GM12878 (cell line): Measurements from ENCODE around the gene IL36G. TPM values are rescaled to one million over a fixed set of nuclear protein-coding genes. Genes with fewer than 3 reads are reported as not detected.

Experiments
- ATAC-seq: fragments of 200-7000 bp; cut with Tn5 transposase; 3 replicates; pipeline ENCODE4 v1.9.1; 2020; ENCODE audit warnings: mild to moderate bottlenecking, moderate library complexity
- BruUV-seq: library from RNA; stranded (reverse); fragments of 400-500 nt; replicated peaks from 2 replicates; lab custom pipeline; 2021; lab: Mats Ljungman, UMichigan
- CTCF ChIA-PET: fragments of 300-600 bp; sonication (Branson Sonifier 250); formaldehyde crosslinking; extraction: SDS; loops from one replicate; lab custom pipeline; 2021; ENCODE audit warnings: inconsistent platforms; lab: Yijun Ruan, JAX
- POLR2A ChIA-PET: fragments of 350-600 bp; formaldehyde crosslinking; extraction: SDS; loops from one replicate; lab custom pipeline; 2021; ENCODE audit warnings: inconsistent platforms; lab: Charles Lee
- RAD21 ChIA-PET: fragments of 300-600 bp; sonication (Branson Sonifier 250); formaldehyde crosslinking; loops from one replicate; lab custom pipeline; 2023; ENCODE audit warnings: antibody characterized with exemption; ENCODE audit not compliant: unreplicated experiment; lab: Charles Lee
- SMC1A ChIA-PET: fragments of 300-600 bp; sonication (Branson Sonifier 250); formaldehyde crosslinking; loops from one replicate; lab custom pipeline; 2023; ENCODE audit not compliant: unreplicated experiment, uncharacterized antibody; lab: Charles Lee
- DNase-seq: peaks from one replicate; pipeline ENCODE4 v3.0.0-alpha.2; 2011; ENCODE audit warnings: low read depth, low spot score
- FAIRE-seq: peaks from 3 replicates; lab custom pipeline; 2011; peaks lifted over from hg19 to GRCh38; lab: Jason Lieb, UNC
- H2AFZ ChIP-seq: 2 replicates; pipeline ENCODE4 v1.6.0; 2011; ENCODE audit warnings: low read depth, low read length, control low read depth; ENCODE audit not compliant: control insufficient read depth
- H3K27ac ChIP-seq: 2 replicates; pipeline ENCODE4 v1.5.1; 2011; ENCODE audit warnings: control low read depth; ENCODE audit not compliant: control insufficient read depth, insufficient read depth
- H3K27me3 ChIP-seq, 2 experiments: replicated peaks in 1 of 2; 2 replicates each; pipeline versions ENCODE4 v1.6.0 to v1.6.1; 2011; ENCODE audit warnings: low read length in 1 of 2; ENCODE audit not compliant: control insufficient read depth in 2 of 2, insufficient read depth in 2 of 2
- H3K36me3 ChIP-seq, 2 experiments: 2 replicates each; pipeline ENCODE4 v1.5.1; 2011; ENCODE audit warnings: low read length in 1 of 2; ENCODE audit not compliant: control insufficient read depth in 2 of 2, insufficient read depth in 2 of 2
- H3K4me1 ChIP-seq: 2 replicates; pipeline ENCODE4 v1.6.1; 2011; ENCODE audit warnings: mild to moderate bottlenecking, low read length, moderate library complexity, mixed read lengths; ENCODE audit not compliant: control insufficient read depth, insufficient read depth
- H3K4me2 ChIP-seq: 2 replicates; pipeline ENCODE4 v1.6.0; 2011; ENCODE audit warnings: control low read depth; ENCODE audit not compliant: control insufficient read depth, insufficient read depth
- H3K4me3 ChIP-seq: fragments of 200-600 bp; sonication (generic); 2 replicates; pipeline ENCODE4 v1.5.1; 2016
- H3K79me2 ChIP-seq: 2 replicates; pipeline ENCODE4 v1.6.0; 2011; ENCODE audit warnings: low read length; ENCODE audit not compliant: control insufficient read depth, insufficient read depth
- H3K9ac ChIP-seq: 2 replicates; pipeline ENCODE4 v1.8.0; 2011; ENCODE audit warnings: low read length, control low read depth, mixed read lengths; ENCODE audit not compliant: control insufficient read depth, insufficient read depth
- H3K9me3 ChIP-seq: replicated peaks from 3 replicates; pipeline ENCODE4 v1.5.1; 2011; ENCODE audit warnings: mild to moderate bottlenecking, low read length; ENCODE audit not compliant: control insufficient read depth, insufficient read depth
- H4K20me1 ChIP-seq: 2 replicates; pipeline ENCODE4 v1.6.0; 2011; ENCODE audit not compliant: control insufficient read depth, insufficient read depth
- CEBPB ChIP-seq, 2 experiments: fragments of 150-350 bp in 1 of 2; IDR thresholded peaks; 2 replicates each; pipeline ENCODE4 v1.6.1; 2012 to 2014; ENCODE audit warnings: low read depth in 2 of 2, low read length in 2 of 2, borderline replicate concordance in 1 of 2, inconsistent platforms in 1 of 2
- LARP7 ChIP-seq: fragments of 450-650 bp; IDR thresholded peaks from 2 replicates; pipeline ENCODE4 v1.6.1; 2017; ENCODE audit warnings: mild to moderate bottlenecking
- MTA2 ChIP-seq: fragments of 450-650 bp; IDR thresholded peaks from 2 replicates; pipeline ENCODE4 v1.6.1; 2016; ENCODE audit warnings: low read depth, mild to moderate bottlenecking, moderate library complexity
- PAX8 ChIP-seq: fragments of 450-650 bp; IDR thresholded peaks from 2 replicates; pipeline ENCODE4 v1.6.1; 2017; ENCODE audit warnings: mild to moderate bottlenecking, moderate library complexity
- RAD21 ChIP-seq: IDR thresholded peaks from 2 replicates; pipeline ENCODE4 v1.6.1; 2011; ENCODE audit warnings: mild to moderate bottlenecking, low read depth, low read length, moderate library complexity; ENCODE audit not compliant: insufficient read depth
- RELA ChIP-seq: fragments of 450-650 bp; IDR thresholded peaks from 2 replicates; pipeline ENCODE4 v1.8.0; 2014; ENCODE audit warnings: borderline replicate concordance; ENCODE audit not compliant: partially characterized antibody
- RUNX3 ChIP-seq: IDR thresholded peaks from 2 replicates; pipeline ENCODE4 v1.6.1; 2012; ENCODE audit warnings: low read length, inconsistent platforms
- SP1 ChIP-seq: IDR thresholded peaks from one replicate; pipeline ENCODE4 v1.6.1; 2011; ENCODE audit warnings: low read depth, low read length
- SRF ChIP-seq, 2 experiments: IDR thresholded peaks; 2 replicates each; pipeline ENCODE4 v1.6.1; 2011; ENCODE audit warnings: low read depth in 2 of 2, low read length in 2 of 2, mild to moderate bottlenecking in 1 of 2, moderate library complexity in 1 of 2
- TBL1XR1 ChIP-seq: IDR thresholded peaks from 2 replicates; pipeline ENCODE4 v1.6.1; 2012; ENCODE audit warnings: low read depth, low read length, improper control_type of control experiment
- ZNF384 ChIP-seq: IDR thresholded peaks from 2 replicates; pipeline ENCODE4 v1.6.1; 2012; ENCODE audit warnings: low read depth, mild to moderate bottlenecking, low read length, improper control_type of control experiment, borderline replicate concordance
- WGBS: methylation state at CpG from one replicate; pipeline ENCODE4 v1.1.6; 2016; ENCODE audit warnings: low lambda C conversion rate; ENCODE audit not compliant: insufficient replicate concordance, insufficient coverage; ENCODE audit errors: missing lambda C conversion rate; 5-methylcytosine and 5-hydroxymethylcytosine counted together
- in situ Hi-C: fragments of 300-500 bp; cut with MboI; formaldehyde crosslinking; loops from 9 replicates; pipeline ENCODE4 v1.14.3; 2018; ENCODE audit warnings: mixed read lengths
- intact Hi-C: fragments of 100-400 bp; cut with micrococcal nuclease; formaldehyde crosslinking; loops from one replicate; pipeline ENCODE4 v1.14.2; 2022; ENCODE audit not compliant: unreplicated experiment
- polyA plus RNA-seq, 11 experiments: library from polyadenylated mRNA; depleted of rRNA in 4 of 11; unstranded in 6 of 11; stranded (reverse) in 5 of 11; fragments of >200 nt; fragmentation: Nextera tagmentation in 4 of 11; fragmentation: Illumina TruSeq in 1 of 11; extraction: Ambion mirVana in 4 of 11; extraction: Trizol in 1 of 11; gene quantifications; 1 replicate in 1 of 11; 2 replicates in 10 of 11; pipeline versions ENCODE4 v1.2.1 to v1.2.3, GENCODE V29; 2011 to 2016; ENCODE audit warnings: inconsistent platforms in 2 of 11, missing spikeins in 2 of 11, low read depth in 1 of 11
- total RNA-seq, 4 experiments: library from RNA; depleted of rRNA in 3 of 4; stranded (reverse); fragments of >200 nt in 3 of 4; fragmentation: Illumina TruSeq in 1 of 4; extraction: Trizol in 1 of 4; gene quantifications; 2 replicates each; pipeline versions ENCODE4 v1.2.1 to v1.2.3, GENCODE V29; 2013 to 2021
- TF ChIP-seq, protein P1 (sequence below), 3 experiments: IDR thresholded peaks in 2 of 3; conservative IDR thresholded peaks in 1 of 3; 2 replicates each; pipeline ENCODE4 v1.5.1; 2011; ENCODE audit warnings: low read depth in 3 of 3, low read length in 3 of 3, mild to moderate bottlenecking in 3 of 3, control low read depth in 2 of 3, moderate library complexity in 2 of 3, inconsistent platforms in 1 of 3, mixed read lengths in 1 of 3; ENCODE audit not compliant: control insufficient read depth in 2 of 3, insufficient read depth in 1 of 3; ENCODE audit errors: extremely low read depth in 1 of 3
- TF ChIP-seq, protein P2 (sequence below): IDR thresholded peaks from 2 replicates; pipeline ENCODE4 v1.6.1; 2011; ENCODE audit warnings: low read depth, mild to moderate bottlenecking, low read length, moderate library complexity, borderline replicate concordance; ENCODE audit errors: extremely low read depth

The IL36G gene
- total and polyA plus RNA-seq, 10 of the 15 experiments (the other 5 are each of a cell fraction or from before 2014, with no cell fraction given) = 0.10 TPM; not detected in 9

DNA sequence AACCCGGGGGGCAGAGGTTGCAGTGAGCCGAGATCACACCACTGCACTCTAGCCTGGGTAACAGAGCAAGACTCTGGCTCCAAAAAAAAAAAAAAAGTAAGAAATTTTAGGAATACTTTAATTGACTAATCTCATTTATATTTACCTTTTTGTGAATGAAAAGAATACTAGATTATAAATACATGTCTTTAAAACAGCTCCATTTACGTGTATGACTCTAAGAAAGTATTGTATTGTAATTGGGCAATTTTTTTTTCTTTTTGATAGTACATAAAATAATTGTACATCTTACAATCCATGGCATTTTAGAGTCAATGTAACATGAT lies 35.5 kb downstream of the IL36G start (continued):
- TF ChIP-seq, protein P1, sequence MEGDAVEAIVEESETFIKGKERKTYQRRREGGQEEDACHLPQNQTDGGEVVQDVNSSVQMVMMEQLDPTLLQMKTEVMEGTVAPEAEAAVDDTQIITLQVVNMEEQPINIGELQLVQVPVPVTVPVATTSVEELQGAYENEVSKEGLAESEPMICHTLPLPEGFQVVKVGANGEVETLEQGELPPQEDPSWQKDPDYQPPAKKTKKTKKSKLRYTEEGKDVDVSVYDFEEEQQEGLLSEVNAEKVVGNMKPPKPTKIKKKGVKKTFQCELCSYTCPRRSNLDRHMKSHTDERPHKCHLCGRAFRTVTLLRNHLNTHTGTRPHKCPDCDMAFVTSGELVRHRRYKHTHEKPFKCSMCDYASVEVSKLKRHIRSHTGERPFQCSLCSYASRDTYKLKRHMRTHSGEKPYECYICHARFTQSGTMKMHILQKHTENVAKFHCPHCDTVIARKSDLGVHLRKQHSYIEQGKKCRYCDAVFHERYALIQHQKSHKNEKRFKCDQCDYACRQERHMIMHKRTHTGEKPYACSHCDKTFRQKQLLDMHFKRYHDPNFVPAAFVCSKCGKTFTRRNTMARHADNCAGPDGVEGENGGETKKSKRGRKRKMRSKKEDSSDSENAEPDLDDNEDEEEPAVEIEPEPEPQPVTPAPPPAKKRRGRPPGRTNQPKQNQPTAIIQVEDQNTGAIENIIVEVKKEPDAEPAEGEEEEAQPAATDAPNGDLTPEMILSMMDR (IDR thresholded peaks at IDR 0.05 in 2 of 3, conservative IDR thresholded peaks at IDR 0.05 in 1 of 3; ENCODE audit: control insufficient read depth in 2 of 3, extremely low read depth in 1 of 3, insufficient read depth in 1 of 3, low read depth in 3 of 3, low read length in 3 of 3) = no peak
- no peak for TF ChIP-seq SRF (IDR thresholded peaks at IDR 0.05; ENCODE audit: low read depth in 2 of 2, low read length in 2 of 2)
- TF ChIP-seq TBL1XR1 = no peak
- no peak for TF ChIP-seq SP1
- TF ChIP-seq LARP7 = no peak
- no peak for TF ChIP-seq CEBPB (IDR thresholded peaks at IDR 0.05; ENCODE audit: borderline replicate concordance in 1 of 2, low read depth in 2 of 2, low read length in 2 of 2)
- no peak for TF ChIP-seq PAX8
- TF ChIP-seq RUNX3 = no peak

DNA sequence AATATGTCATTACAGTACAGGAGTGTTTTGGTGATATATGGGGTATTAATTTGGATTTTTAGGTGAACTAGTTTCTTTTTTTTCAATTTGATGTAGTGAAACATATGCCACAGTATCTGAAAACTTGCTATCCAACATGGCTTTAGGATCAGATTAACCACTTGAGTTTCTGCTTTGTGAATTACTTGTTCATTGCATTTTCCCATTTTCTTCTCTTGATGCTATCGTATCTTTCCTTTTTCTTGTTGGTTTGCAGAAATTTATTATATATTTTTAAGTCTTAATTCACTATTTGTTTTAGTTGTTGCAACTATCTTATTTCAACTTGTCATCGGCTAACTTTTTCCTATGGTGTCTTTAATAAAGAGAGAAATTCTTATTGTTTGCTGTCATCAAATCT lies 36.3 kb downstream of the IL36G start:
- BruUV-seq = no TSS peak
- Histone ChIP-seq H3K9ac (no peak overlapping the region), H3K36me3 (no peaks in the 10 kb centered on the region), H3K27ac (no peak overlapping the region), H3K27me3 (no peaks in the 10 kb centered on the region), H3K4me1 (no peaks in the 10 kb centered on the region), H4K20me1 (no peaks in the 10 kb centered on the region), H2AFZ (no peak overlapping the region), H3K9me3 (no peaks in the 10 kb centered on the region; the same call in 2 of the 3 replicates), H3K4me3 (no peak overlapping the region), H3K79me2 (no peaks in the 10 kb centered on the region), H3K4me2 (no peak overlapping the region)
- SMC1A ChIA-PET = no interaction called here
- intact Hi-C loops (no loop called here), in situ Hi-C loops (no loop called here)
- CTCF ChIA-PET = no interaction called here
- DNase-seq (no peak), FAIRE-seq (no peak), ATAC-seq (no peak)
- RAD21 ChIA-PET = no interaction called here
- TF ChIP-seq ZNF384 (no peak), RELA (no peak), RAD21 (no peak), MTA2 (no peak)
- TF ChIP-seq, protein P2, sequence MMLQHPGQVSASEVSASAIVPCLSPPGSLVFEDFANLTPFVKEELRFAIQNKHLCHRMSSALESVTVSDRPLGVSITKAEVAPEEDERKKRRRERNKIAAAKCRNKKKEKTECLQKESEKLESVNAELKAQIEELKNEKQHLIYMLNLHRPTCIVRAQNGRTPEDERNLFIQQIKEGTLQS = no peak
- 50% methylated on average over 2 of the region's 2 CpGs for WGBS
- POLR2A ChIA-PET = no interaction called here
